C4-2B (cell line): ENCODE data around the gene FNDC3B.
A peak's percentile ranks its signal among the peaks of the same experiment; 100 is the strongest.

Source experiments
- H3K27ac ChIP-seq: fragments of 450-650 bp; 2 replicates; pipeline ENCODE4 v1.5.1; 2017
- CTCF ChIP-seq: fragments of 450-650 bp; conservative IDR thresholded peaks from 2 replicates; pipeline ENCODE4 v1.5.1; 2017; ENCODE audit warnings: mild to moderate bottlenecking
- ZFX ChIP-seq: fragments of 450-650 bp; IDR thresholded peaks from 2 replicates; pipeline ENCODE4 v1.6.1; 2017

FNDC3B gene

GRCh38 chr3:172332256-172333041, 293.1 kb downstream of the FNDC3B start:
- TF ChIP-seq ZFX: no peak
- TF ChIP-seq CTCF: peak; percentile 99
- H3K27ac ChIP-seq: no peak overlapping the region

- no peak overlapping the region for H3K27ac ChIP-seq
- TF ChIP-seq ZFX (no peak), CTCF (no peak)
Observed at GRCh38 chr3:172333042-172333377, 293.6 kb downstream of the FNDC3B start.

GRCh38 chr3:172333692-172334457, 294.5 kb downstream of the FNDC3B start:
- TF ChIP-seq ZFX (no peak), CTCF (peak; percentile 48)
- no peak overlapping the region for H3K27ac ChIP-seq

- no peak for TF ChIP-seq CTCF
- no peak for TF ChIP-seq ZFX
Observed at GRCh38 chr3:172334671-172335207, 295.4 kb downstream of the FNDC3B start.

GRCh38 chr3:172339892-172340291, 300.5 kb downstream of the FNDC3B start:
- TF ChIP-seq ZFX (no peak), CTCF (no peak)
- no peak overlapping the region for H3K27ac ChIP-seq

More at GRCh38 chr3:172334671-172335207, 295.4 kb downstream of the FNDC3B start:
- H3K27ac ChIP-seq: no peak overlapping the region

- no peak overlapping the region for H3K27ac ChIP-seq
- TF ChIP-seq ZFX (no peak), CTCF (no peak)
Observed at GRCh38 chr3:172340583-172340982, 301.2 kb downstream of the FNDC3B start.

- TF ChIP-seq CTCF (peak; percentile 94), ZFX (no peak)
- H3K27ac ChIP-seq: no peak overlapping the region
Observed at GRCh38 chr3:172341482-172342059, 302.2 kb downstream of the FNDC3B start.
